Motor neuron (in vitro differentiated cells): ENCODE results near the gene SHKBP1. TPM values are rescaled to one million over a fixed set of nuclear protein-coding genes. Genes with fewer than 3 reads are reported as not detected.

Experiments used
- ATAC-seq, 8 experiments: fragments of 200-7000 bp; cut with Tn5 transposase; replicated peaks in 6 of 8; 2 replicates each; pipeline ENCODE4 v1.8.0; 2021; ENCODE audit warnings: mild to moderate bottlenecking in 8 of 8, moderate library complexity in 8 of 8
- H3K27ac ChIP-seq, 2 donors: fragments of 250-450 bp; sonication (Bioruptor Pico); 2 replicates each; pipeline ENCODE4 v1.9.0; 2021; ENCODE audit warnings: antibody characterized with exemption in 2 of 2, mild to moderate bottlenecking in 2 of 2, moderate library complexity in 1 of 2
- H3K4me1 ChIP-seq, 2 donors: fragments of 250-450 bp; sonication (Bioruptor Pico); replicated peaks in 1 of 2; 2 replicates each; pipeline ENCODE4 v1.6.1; 2021; ENCODE audit warnings: antibody characterized with exemption in 2 of 2, mild to moderate bottlenecking in 2 of 2, moderate library complexity in 1 of 2
- H3K4me3 ChIP-seq, 5 donors: fragments of 250-450 bp; sonication (Bioruptor Pico); 2 replicates each; pipeline ENCODE4 v1.9.0; 2021; ENCODE audit warnings: antibody characterized with exemption in 5 of 5, mild to moderate bottlenecking in 5 of 5, moderate library complexity in 4 of 5
- WGBS, 10 experiments: fragments of 450-650 bp; shearing (Covaris generic); methylation state at CpG; one replicate each; pipeline ENCODE4 v1.0.0; 2022; 5-methylcytosine and 5-hydroxymethylcytosine counted together
- in situ Hi-C, 9 experiments: fragments of 400-800 bp; cut with MboI; loops; one replicate each; pipeline ENCODE4 v1.15.0; 2021; ENCODE audit warnings: low sequenced_read_pairs in 9 of 9, low pct_unique_long_range_greater_than_20kb in 2 of 9; ENCODE audit not compliant: unreplicated experiment in 9 of 9
- total RNA-seq, 8 experiments: library from RNA; unstranded; fragments of 300-600 nt; gene quantifications; 2 replicates each; pipeline versions ENCODE4 v1.2.3 to v1.2.4, GENCODE V29; 2022

Gene SHKBP1
- total RNA-seq, 8 experiments from 2014 or later = 10.0 to 37.1 (median 21.2) TPM

DNA sequence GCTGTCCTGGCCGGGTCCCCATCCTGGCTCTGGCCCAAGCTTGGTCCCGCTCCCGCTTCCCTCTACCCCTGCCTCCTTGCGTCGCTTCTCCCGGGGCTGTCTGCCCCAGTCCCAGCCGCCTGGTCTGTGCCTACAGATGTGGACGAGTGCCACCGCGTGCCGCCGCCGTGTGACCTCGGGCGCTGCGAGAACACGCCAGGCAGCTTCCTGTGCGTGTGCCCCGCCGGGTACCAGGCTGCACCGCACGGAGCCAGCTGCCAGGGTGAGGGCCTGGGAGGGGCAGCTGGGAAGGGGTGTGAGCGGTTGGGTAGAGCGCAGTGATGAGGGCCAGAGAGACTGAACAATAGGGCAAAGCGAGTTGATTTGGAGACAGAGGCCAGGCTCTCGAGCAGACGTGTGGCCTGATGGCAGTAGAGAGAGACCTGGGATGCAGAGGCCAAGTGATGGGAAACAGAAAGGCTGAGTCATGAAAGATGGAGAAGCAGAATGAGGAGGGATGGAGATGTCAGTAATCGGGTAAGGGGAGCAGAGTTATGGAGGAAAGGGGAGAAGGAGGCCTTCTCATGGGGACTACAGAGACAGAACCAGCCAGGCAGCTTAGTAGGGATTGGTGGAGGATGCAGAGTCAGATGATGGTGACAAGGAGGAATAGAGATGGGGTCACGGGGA lies 33.9 kb downstream of the SHKBP1 start:
- 18 to 88% (median 60%) methylated on average over 2 to 3 of the region's 29 CpGs; no CpG with 5 or more reads in 6 of the 10 experiments for WGBS, 10 experiments
- peak in 5 of 8 experiments; percentile 4 to 26 (median 16) for ATAC-seq
- in situ Hi-C loops = no loop called here

GRCh38 chr19:40611096-40611495 lies 34.4 kb downstream of the SHKBP1 start:
- no peak overlapping the region for H3K4me3 ChIP-seq

More for the DNA sequence above, 33.9 kb downstream of the SHKBP1 start:
- peaks cover 8 to 30% of the 10 kb centered on the region in 2 donors for H3K4me1 ChIP-seq
- H3K4me3 ChIP-seq = no peak overlapping the region
- no peak overlapping the region for H3K27ac ChIP-seq

GRCh38 chr19:40611900-40612698 lies 35.4 kb downstream of the SHKBP1 start:
- in situ Hi-C loops = no loop called here
- Histone ChIP-seq H3K27ac (no peak overlapping the region), H3K4me3 (no peak overlapping the region), H3K4me1 (peaks cover 8 to 28% of the 10 kb centered on the region in 2 donors)
- WGBS, 10 experiments = 43 to 97% (median 93%) methylated on average over 1 to 5 of the region's 10 CpGs; no CpG with 5 or more reads in 7 of the 10 experiments
- ATAC-seq = no peak

More at GRCh38 chr19:40611096-40611495, 34.4 kb downstream of the SHKBP1 start:
- 70% methylated on average over 2 to 3 of the region's 15 CpGs; no CpG with 5 or more reads in 8 of the 10 experiments for WGBS, 10 experiments
- in situ Hi-C loops = no loop called here
- ATAC-seq = no peak
- Histone ChIP-seq H3K4me1 (peaks cover 8 to 28% of the 10 kb centered on the region in 2 donors), H3K27ac (no peak overlapping the region)

DNA sequence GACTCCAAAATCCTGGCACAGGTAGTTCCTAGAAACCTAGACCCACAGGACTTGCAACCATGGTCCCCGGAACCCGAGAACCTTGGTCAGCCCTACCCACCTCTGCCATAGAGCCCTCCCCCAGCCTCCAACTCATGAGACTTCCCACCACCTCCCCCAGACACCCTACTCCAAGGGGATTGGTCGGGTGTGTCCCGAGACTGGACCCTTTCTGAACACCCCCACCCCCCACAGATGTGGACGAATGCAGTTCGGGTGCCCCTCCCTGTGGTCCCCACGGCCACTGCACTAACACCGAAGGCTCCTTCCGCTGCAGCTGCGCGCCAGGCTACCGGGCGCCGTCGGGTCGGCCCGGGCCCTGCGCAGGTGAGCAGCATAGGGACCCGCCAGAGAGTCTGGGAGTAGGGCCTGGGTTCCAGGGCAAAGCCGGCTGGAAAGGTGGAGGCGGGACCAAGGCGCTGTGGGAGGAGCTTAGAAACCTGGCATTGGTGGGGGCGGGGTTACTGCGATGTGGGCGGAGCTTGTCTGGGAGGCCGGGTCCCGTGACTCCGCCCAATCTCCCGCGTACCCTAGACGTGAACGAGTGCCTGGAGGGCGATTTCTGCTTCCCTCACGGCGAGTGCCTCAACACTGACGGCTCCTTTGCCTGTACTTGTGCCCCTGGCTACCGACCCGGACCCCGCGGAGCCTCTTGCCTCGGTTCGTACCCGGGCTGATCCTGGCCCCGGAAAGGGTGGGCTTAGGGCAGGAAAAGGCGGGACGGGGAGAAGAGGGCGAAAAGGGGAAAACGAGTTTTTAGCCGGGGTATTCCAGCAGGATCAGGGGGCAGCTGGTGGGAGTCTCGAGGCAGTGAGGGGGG lies 36.4 kb downstream of the SHKBP1 start:
- ATAC-seq = peak in 1 of 8 experiments; percentile 0

DNA sequence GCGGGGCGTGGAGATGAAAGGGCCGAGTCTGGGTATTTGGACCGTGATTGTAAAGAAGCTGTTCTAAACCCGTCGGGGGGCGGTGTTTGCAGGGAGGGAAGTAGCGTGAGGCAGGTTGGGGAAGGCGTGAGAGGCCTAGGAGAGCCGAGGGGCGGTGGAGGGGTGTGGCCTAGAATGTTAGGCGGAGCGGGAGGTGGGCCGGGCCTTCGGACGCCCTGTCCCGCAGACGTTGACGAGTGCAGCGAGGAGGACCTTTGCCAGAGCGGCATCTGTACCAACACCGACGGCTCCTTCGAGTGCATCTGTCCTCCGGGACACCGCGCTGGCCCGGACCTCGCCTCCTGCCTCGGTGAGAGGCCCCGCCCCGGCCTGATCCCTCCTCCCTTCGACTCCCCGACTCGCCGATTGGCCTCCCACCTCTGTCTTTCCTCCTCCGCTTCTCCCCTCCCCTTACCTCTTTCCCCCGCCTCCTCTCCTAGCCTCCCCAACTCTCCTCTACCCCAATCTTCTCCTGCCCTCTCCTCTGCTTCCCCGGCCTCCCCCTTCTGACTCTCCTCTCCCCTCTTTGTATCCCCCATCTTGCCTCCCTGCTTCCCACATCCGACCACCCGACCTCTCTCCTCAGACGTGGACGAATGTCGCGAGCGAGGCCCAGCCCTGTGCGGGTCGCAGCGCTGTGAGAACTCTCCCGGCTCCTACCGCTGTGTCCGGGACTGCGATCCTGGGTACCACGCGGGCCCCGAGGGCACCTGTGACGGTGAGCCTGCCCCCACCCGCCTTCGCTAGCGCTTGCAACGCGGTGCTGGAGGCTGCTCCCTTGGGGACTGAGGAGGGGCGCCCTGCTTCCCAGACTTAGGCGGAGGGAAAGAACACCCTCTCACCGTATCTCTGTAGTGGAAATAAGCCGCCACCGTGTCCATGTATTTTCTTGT lies 37.3 kb downstream of the SHKBP1 start:
- H3K27ac ChIP-seq = no peak overlapping the region
- in situ Hi-C loops = no loop called here

More for the DNA sequence above, 36.4 kb downstream of the SHKBP1 start:
- H3K27ac ChIP-seq = no peak overlapping the region
- H3K4me1 ChIP-seq = peaks cover 8 to 28% of the 10 kb centered on the region in 2 donors
- in situ Hi-C loops = no loop called here
- peak overlapping the region in 3 of 5 donors; percentile 22 to 33 (median 26) for H3K4me3 ChIP-seq
- no CpG with 5 or more reads among the region's 50 CpGs for WGBS, 10 experiments

DNA sequence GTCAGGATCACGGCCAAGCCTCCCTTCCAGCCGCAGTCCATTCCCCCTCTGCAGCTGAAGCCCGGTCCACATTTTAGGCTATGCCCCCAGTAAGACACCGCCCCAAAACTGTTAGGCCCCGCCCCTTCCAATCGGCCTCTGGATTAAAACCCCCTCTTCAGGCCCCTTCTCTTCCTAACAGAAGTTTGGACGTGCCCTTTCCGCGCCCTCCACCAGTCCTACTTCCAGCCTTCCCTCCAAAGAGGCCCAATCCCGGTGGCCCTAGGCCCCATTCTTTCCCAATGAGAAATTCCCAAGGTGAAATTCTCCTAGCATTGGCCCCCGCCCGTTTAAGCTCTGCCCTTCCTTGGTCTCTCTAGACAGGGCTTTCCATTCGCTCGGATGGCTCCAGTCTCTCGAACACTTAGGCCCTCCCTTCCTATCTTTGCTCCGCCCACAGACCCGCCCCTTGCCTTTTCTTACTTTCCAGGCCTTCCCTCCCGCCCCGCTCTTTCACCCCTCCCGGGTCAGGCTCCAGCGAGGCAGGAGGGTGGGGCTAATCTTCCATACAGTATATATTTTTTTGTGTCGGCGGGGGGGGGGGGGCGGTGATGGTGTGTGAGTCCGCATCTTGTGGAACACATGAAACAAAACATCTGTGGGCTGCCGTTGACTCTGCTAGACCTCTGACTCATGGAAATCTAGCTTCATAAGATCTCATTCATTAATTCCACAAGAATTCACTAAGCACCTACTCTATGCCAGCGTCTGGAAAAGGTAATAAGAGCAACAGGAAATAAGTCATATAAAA lies 38.1 kb downstream of the SHKBP1 start:
- peaks cover 8 to 22% of the 10 kb centered on the region in 2 donors for H3K4me1 ChIP-seq
- peak overlapping the region in 3 of 5 donors; percentile 22 to 33 (median 26) for H3K4me3 ChIP-seq
- in situ Hi-C loops = no loop called here
- 0 to 32% (median 12%) methylated on average over 1 to 12 of the region's 27 CpGs; no CpG with 5 or more reads in 6 of the 10 experiments for WGBS, 10 experiments
- ATAC-seq = peak; percentile 8 to 77 (median 57)
- H3K27ac ChIP-seq = no peak overlapping the region

More for the DNA sequence above, 37.3 kb downstream of the SHKBP1 start:
- Histone ChIP-seq H3K4me3 (peak overlapping the region in 3 of 5 donors; percentile 22 to 33 (median 26)), H3K4me1 (peaks cover 8 to 28% of the 10 kb centered on the region in 2 donors)
- peak in 7 of 8 experiments; percentile 22 to 61 (median 42) for ATAC-seq
- WGBS, 10 experiments = 8 to 40% (median 20%) methylated on average over 2 to 5 of the region's 67 CpGs; no CpG with 5 or more reads in 7 of the 10 experiments

- no peak for ATAC-seq
- 75 to 100% (median 96%) methylated on average over 1 to 5 of the region's 5 CpGs; no CpG with 5 or more reads in 2 of the 10 experiments for WGBS, 10 experiments
- in situ Hi-C loops = no loop called here
- Histone ChIP-seq H3K4me1 (peaks cover 0 to 11% of the 10 kb centered on the region in 2 donors), H3K4me3 (no peak overlapping the region), H3K27ac (no peak overlapping the region)
Observed at GRCh38 chr19:40616178-40616577, 39.5 kb downstream of the SHKBP1 start.

DNA sequence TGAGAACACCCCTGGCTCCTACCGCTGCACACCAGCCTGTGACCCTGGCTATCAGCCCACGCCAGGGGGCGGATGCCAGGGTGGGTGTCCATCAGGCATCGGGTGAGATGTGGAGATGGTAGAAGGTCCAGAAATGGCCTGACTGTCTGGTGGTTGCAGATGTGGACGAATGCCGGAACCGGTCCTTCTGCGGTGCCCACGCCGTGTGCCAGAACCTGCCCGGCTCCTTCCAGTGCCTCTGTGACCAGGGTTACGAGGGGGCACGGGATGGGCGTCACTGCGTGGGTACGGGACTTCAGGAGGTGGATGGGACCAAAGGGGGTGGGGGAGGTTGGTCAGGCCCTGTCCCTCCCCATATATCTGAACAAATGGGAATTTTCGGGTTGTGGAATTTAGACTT lies 40.3 kb downstream of the SHKBP1 start:
- in situ Hi-C loops = no loop called here
- H3K27ac ChIP-seq = no peak overlapping the region
- 92 to 98% (median 96%) methylated on average over 2 to 8 of the region's 17 CpGs; no CpG with 5 or more reads in 7 of the 10 experiments for WGBS, 10 experiments

GRCh38 chr19:40617961-40618360 lies 41.3 kb downstream of the SHKBP1 start:
- Histone ChIP-seq H3K4me3 (no peak overlapping the region), H3K27ac (no peak overlapping the region), H3K4me1 (peaks cover 0 to 12% of the 10 kb centered on the region in 2 donors)
- in situ Hi-C loops = no loop called here
- no peak for ATAC-seq
- 48 to 100% (median 86%) methylated on average over 2 to 4 of the region's 4 CpGs; no CpG with 5 or more reads in 2 of the 10 experiments for WGBS, 10 experiments

More for the DNA sequence above, 40.3 kb downstream of the SHKBP1 start:
- Histone ChIP-seq H3K4me3 (no peak overlapping the region), H3K4me1 (peaks cover 0 to 11% of the 10 kb centered on the region in 2 donors)
- no peak for ATAC-seq

- 14 to 100% (median 76%) methylated on average over 1 to 8 of the region's 11 CpGs; no CpG with 5 or more reads in 1 of the 10 experiments for WGBS, 10 experiments
- ATAC-seq = no peak
- in situ Hi-C loops = no loop called here
Observed at GRCh38 chr19:40619333-40620160, 42.9 kb downstream of the SHKBP1 start.

More at GRCh38 chr19:40619333-40620160, 42.9 kb downstream of the SHKBP1 start:
- Histone ChIP-seq H3K4me1 (peaks cover 0 to 15% of the 10 kb centered on the region in 2 donors), H3K4me3 (no peak overlapping the region), H3K27ac (no peak overlapping the region)
